Amygdala (tissue), 56 donors: Measurements from ENCODE around the gene SLC34A1.
A peak's percentile ranks its signal among the peaks of the same experiment; 100 is the strongest.
"Not testable (repeated sequence)": the region's sequence is repeated elsewhere in the genome, so short reads cannot be mapped to it uniquely, and the experiment has no call there.

Experiments used
- DNase-seq, 56 donors: peaks; one replicate each; lab custom pipeline; 2025; lab: John Stamatoyannopoulos, UW

Gene SLC34A1

GRCh38 chr5:177367981-177368868 is 16.0 kb upstream of the SLC34A1 start:
- DNase-seq, result no peak

GRCh38 chr5:177368869-177369644 is 15.2 kb upstream of the SLC34A1 start:
- no peak for DNase-seq

GRCh38 chr5:177369645-177370440 is 14.4 kb upstream of the SLC34A1 start:
- DNase-seq, result peak in 3 of 56 donors; percentile 15 to 23 (median 19)

- peak in 24 of 56 donors; percentile 11 to 67 (median 40) for DNase-seq
Observed at GRCh38 chr5:177370488-177371119, 13.6 kb upstream of the SLC34A1 start.

- DNase-seq, result no peak
Observed at GRCh38 chr5:177371120-177372033, 12.9 kb upstream of the SLC34A1 start.

- no peak for DNase-seq
Observed at GRCh38 chr5:177372034-177372896, 12.0 kb upstream of the SLC34A1 start.

GRCh38 chr5:177372910-177373309 is 11.3 kb upstream of the SLC34A1 start:
- no peak for DNase-seq

- no peak for DNase-seq
Observed at GRCh38 chr5:177373806-177374205, 10.4 kb upstream of the SLC34A1 start.

GRCh38 chr5:177374211-177374610 is 10.0 kb upstream of the SLC34A1 start:
- DNase-seq, result no peak

GRCh38 chr5:177375516-177375915 is 8.7 kb upstream of the SLC34A1 start:
- not testable (repeated sequence) for DNase-seq

- peak in 1 of 56 donors; percentile 10 for DNase-seq
Observed at GRCh38 chr5:177376107-177376506, 8.1 kb upstream of the SLC34A1 start.

GRCh38 chr5:177377851-177378776 is 6.1 kb upstream of the SLC34A1 start:
- no peak for DNase-seq

GRCh38 chr5:177378884-177379883 is 5.0 kb upstream of the SLC34A1 start:
- DNase-seq, result peak in 2 of 56 donors; percentile 19 to 27

- DNase-seq, result no peak
Observed at GRCh38 chr5:177380805-177381126, 3.5 kb upstream of the SLC34A1 start.

GRCh38 chr5:177382423-177383029 is 1.7 kb upstream of the SLC34A1 start:
- DNase-seq, result peak in 10 of 56 donors; percentile 13 to 55 (median 26)
